GM19035 (cell line): ENCODE results near the gene TKTL1.
"Not testable (repeated sequence)": the region's sequence is repeated elsewhere in the genome, so short reads cannot be mapped to it uniquely, and the experiment has no call there.

Experiments used
- ATAC-seq: cut with Tn5 transposase; IDR thresholded peaks from one replicate; pipeline ENCODE4 v1.9.1; 2021; ENCODE audit not compliant: unreplicated experiment

TKTL1 gene

DNA sequence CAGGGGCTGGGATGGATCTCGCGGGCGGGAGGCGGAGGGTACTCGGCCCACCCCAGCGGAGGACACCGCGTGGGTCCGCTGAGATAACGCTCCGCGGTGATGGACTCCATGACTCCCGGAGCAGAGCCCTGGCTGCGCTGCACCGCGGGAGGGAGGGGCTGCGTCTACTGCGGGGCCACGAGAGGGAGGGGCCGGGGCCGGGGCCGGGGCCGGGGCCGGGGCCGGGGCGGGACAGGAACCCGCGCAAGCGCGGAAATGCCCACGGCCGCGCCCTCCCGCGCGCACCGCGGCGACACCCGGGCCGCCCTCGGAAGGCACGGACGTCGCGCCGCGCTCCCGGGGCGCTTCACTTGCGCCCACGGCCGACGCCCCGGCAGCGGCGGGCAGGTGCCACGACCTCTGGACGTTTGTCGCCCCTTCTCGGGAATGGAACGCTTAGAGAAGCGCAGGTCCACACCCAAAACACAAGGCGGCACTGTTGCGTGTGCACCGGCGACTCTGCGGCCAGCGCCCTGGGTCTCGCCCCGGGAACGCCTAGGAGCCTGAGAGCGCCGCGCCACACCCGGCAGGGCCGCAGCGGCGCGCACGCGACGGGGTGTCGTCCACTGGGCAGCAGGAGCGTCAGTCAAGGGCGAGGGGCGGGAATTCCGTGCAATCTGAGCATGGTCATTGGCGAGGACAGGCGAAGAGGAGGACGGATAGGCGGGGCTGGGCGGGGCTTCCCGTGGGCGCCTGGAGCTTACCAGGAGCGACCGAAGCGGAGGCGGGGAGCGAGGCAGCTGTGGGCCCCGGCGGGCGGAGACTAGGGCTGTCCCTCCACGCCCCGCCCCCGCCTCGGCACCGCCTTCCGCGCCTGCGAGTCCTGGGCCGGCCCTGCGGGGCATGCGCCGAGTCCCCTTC, 46.1 kb downstream of the TKTL1 start:
- ATAC-seq: peak; percentile 68

DNA sequence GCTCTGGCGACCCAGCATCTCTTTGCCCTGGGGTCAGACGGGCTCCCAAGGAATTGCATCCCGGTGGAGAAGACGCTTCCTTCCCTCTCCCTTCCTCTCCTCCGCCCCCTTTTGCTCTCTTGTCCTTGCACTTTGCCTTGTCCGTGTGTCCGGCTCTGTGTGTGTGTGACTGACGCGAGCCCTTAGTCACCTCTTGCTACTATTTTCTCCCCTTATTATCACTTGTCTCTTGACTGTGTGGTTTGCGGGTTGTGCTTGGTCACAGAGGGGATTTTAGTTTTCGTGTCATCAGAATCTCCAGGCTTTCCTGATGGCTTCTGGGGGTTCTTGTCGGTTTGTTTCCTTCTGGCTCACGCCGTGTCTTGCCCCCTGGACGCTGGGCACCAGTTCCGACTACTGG, 47.5 kb downstream of the TKTL1 start:
- not testable (repeated sequence) for ATAC-seq

GRCh38 chrX:154343620-154344019, 48.0 kb downstream of the TKTL1 start:
- ATAC-seq: not testable (repeated sequence)

DNA sequence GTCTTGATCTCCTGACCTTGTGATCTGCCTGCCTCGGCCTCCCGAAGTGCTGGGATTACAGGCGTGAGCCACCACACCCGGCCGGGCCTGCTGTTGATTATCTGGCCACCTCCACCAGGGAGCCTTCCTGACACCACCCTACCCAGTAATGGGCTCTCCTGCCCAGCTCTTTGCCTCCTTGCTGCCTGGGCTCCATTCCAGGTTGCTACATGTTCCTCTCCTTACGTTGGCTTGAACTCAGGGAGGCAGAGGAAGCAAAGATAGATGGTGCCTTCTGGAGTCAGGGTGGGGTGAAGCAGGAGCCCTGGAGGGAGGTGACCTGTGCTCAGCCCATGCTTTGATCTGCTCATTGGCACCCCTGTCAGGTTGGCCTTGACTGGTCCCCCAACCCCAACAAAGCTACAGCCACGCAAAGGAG, 52.5 kb downstream of the TKTL1 start:
- no peak for ATAC-seq

DNA sequence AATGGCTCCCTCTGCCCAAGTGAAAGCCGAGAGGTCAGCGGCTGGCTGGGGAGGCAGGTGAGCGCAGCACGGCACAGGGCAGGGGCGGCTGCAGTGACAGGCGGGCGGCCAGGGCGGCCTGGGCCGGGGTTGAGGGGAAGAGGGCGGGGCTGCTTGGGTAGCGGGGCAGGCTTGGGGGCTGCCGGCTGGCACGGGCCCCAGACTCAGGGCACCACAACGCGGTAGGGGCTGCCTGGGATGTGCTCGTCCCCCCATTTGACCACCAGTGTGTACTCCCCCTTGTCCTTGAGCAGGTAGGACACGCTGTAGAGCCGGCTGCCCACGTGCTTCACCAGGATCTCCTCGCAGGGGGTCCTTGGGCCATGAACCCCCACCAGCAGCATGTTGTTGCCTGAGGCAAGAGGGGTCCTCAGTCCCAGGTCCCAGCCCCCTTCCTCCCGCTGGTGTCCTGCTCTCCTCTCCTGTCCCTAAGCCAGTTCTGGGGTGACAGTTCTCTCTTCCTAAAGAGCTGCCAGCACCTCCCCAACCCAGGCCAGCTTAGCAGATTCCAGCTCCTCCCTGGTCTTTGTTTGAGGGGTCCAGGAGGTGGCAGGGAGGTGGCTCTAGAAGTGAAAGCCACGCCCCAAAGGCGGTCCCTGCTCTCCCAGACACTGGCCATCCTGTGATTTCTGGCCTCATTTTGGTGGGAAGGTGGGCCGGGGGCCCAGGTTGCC, 53.2 kb downstream of the TKTL1 start:
- ATAC-seq: no peak

DNA sequence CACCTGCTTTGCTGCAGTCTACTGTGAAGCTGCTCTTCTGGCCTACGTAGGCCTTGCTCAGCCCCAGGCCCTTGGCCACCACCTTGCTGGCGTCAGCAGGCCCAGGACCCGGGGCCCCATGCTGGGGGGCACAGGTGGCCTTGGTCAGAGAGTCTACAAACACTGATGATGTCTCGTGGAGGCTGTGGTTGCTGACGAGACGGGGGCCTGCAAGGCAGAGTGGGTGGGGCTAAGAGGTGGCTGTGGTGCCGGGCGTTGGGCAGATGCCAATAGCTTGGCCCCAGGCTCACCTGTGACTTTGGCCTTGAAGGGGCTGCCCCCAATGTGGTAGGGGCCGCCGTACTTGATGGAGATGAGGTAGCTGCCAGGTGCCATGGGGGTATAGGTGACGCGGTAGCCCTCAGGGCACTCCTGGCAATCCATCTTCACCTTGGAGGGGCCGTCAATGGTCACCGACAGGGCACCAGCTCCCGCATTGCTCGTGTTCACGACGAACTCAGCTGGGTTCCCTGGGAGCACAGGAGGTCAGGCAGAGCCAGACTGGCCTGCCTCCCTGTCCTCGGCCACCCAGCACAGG, 53.9 kb downstream of the TKTL1 start:
- no peak for ATAC-seq

- ATAC-seq: no peak
These were observed 54.4 kb downstream of the TKTL1 start for GRCh38 chrX:154349979-154350378.

- ATAC-seq: no peak
These were observed 55.0 kb downstream of the TKTL1 start for GRCh38 chrX:154350429-154351182.

GRCh38 chrX:154351183-154352011, 55.8 kb downstream of the TKTL1 start:
- ATAC-seq: no peak

GRCh38 chrX:154352012-154352401, 56.4 kb downstream of the TKTL1 start:
- ATAC-seq: no peak

GRCh38 chrX:154352466-154352865, 56.9 kb downstream of the TKTL1 start:
- no peak for ATAC-seq

DNA sequence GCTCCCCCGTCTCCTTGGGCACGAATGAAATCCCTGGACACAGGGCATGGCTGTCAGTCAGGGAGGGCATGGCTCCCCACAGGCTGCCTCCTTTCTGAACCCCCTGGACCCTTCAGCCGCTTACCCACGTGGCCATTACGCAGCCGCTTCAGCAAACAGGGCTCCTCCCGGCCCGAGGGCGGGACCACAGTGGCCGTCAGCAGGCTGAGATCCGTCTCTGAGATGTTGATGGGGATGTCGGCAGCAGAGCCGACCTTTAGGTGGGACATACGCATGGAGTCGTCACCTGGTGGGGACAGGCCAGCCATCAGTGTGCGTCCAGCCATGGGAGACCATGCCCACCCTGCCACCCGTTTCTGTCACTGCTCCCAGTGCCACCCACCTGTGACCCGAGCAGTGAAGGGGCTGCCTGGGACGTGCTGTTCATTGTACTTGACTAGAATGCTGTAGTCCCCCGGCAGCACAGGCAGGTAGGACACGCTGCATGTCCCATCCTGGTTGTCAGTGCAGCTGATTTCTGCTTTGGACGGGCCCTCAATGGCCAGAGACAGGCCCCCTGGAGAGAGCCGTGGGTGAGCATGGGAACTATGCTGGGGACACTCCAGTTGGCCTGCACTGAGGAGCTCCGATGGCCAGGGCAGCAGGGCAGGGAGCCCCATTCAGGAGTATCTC, 57.7 kb downstream of the TKTL1 start:
- ATAC-seq: no peak

GRCh38 chrX:154354013-154354412, 58.4 kb downstream of the TKTL1 start:
- ATAC-seq: no peak

GRCh38 chrX:154354516-154354915, 58.9 kb downstream of the TKTL1 start:
- no peak for ATAC-seq

- ATAC-seq: no peak
These were observed 59.6 kb downstream of the TKTL1 start for GRCh38 chrX:154355094-154355775.

- ATAC-seq: no peak
These were observed 60.2 kb downstream of the TKTL1 start for GRCh38 chrX:154355776-154356140.

GRCh38 chrX:154356596-154356995, 61.0 kb downstream of the TKTL1 start:
- no peak for ATAC-seq

GRCh38 chrX:154357205-154357604, 61.6 kb downstream of the TKTL1 start:
- no peak for ATAC-seq

DNA sequence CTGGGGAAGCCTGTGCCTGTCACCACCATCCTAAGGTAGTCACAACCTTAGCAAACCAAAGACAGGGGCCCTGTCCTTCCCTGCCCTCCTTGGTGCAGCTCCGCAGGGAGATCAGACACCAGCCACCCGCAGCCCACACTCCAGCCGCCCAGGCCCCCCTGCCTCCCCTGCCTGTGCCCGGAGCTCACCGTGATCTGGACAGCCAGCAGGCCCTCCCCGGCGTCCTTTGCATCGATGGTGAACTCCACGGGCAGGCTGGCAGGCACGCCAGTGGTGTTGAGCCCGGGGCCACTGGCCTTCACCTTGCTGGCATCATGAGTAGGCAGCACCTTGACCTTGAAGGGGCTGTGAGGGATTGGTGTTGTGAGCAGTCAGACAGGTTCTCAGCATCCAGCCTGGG, 62.4 kb downstream of the TKTL1 start:
- ATAC-seq: no peak
